Astrocyte of the cerebellum (primary cell): ENCODE measurements around the gene ZNF664.

ENCODE experiments used
- DNase-seq: peaks from one replicate; pipeline ENCODE4 v3.0.0-alpha.2; 2011; ENCODE audit warnings: low read depth
- H3K4me3 ChIP-seq: 2 replicates; pipeline ENCODE4 v1.5.1; 2011; ENCODE audit warnings: mild to moderate bottlenecking, low read depth, low read length, moderate library complexity
- in situ Hi-C: cut with HindIII; loops from 2 replicates; pipeline ENCODE4 v1.10.0; 2017; ENCODE audit warnings: low sequenced_read_pairs
- TF ChIP-seq, protein P1 (sequence below): IDR thresholded peaks from 2 replicates; pipeline ENCODE4 v1.5.1; 2012; ENCODE audit warnings: low read length, low read depth, moderate library complexity, mild to moderate bottlenecking; ENCODE audit errors: missing control alignments

The ZNF664 gene

DNA sequence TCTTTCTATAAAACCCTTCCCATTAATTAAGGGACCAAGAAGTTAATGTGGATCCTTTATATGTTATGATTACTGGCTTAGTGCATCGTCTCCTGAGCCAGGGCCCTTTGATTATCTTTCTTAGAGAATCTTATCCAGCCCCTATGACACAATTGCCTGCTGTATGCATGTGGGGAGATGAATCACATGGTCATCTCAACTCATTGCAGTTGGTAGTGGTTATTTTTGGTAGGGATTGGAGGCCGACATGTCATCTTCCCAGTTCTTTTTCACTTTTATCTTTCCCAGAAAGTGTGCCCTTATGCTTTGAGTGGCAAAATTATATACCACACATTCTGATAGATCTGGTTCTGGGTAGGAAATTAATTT is 26.0 kb downstream of the ZNF664 start:
- TF ChIP-seq, protein P1, sequence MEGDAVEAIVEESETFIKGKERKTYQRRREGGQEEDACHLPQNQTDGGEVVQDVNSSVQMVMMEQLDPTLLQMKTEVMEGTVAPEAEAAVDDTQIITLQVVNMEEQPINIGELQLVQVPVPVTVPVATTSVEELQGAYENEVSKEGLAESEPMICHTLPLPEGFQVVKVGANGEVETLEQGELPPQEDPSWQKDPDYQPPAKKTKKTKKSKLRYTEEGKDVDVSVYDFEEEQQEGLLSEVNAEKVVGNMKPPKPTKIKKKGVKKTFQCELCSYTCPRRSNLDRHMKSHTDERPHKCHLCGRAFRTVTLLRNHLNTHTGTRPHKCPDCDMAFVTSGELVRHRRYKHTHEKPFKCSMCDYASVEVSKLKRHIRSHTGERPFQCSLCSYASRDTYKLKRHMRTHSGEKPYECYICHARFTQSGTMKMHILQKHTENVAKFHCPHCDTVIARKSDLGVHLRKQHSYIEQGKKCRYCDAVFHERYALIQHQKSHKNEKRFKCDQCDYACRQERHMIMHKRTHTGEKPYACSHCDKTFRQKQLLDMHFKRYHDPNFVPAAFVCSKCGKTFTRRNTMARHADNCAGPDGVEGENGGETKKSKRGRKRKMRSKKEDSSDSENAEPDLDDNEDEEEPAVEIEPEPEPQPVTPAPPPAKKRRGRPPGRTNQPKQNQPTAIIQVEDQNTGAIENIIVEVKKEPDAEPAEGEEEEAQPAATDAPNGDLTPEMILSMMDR: no peak
- H3K4me3 ChIP-seq: no peak overlapping the region
- in situ Hi-C loops: loop anchor here (25.0 kb wide), 1 partner anchor 337 kb away; the partner anchor contains the start of gene TCTN2
- DNase-seq: no peak

DNA sequence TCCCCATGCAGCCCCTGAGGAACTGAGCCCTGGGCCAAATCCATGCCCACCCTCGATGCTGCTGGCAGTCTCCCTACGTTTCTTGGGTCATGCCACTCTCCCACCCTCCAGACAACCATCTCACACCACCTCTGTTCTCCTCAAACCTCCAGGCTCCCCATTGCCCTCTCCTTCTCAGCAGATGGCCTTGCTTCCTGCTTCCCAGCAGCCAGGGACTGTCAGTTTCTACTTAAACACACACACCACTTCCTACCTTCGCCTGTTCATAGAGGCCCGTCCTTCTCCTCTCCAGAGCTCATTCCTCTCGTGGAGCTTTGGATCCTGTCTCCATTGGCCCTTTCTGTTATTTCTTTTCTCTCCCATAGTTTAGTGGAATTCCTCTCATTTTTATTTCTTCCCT is 27.1 kb downstream of the ZNF664 start:
- no peak overlapping the region for H3K4me3 ChIP-seq
- TF ChIP-seq, protein P1: no peak
- no peak for DNase-seq
- in situ Hi-C loops: no loop called here

DNA sequence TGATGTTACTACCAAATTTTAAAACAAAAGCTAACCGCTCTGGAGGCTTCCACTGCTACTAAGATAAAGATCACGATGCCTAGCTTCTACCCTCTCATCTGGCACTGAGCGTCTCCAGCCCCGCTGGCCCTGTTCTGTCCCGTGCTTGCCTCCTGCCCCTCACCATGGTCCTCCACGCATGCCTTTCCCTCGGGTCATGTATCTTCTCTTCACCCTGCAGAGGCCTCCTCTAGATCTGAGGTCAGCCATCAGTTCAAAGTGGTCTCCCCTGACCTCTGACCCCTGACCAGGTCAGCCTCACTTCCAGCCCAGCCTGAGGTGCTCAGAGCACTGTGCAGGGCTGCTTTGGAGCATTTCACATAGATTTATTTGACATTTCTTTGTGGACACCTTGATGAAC is 28.3 kb downstream of the ZNF664 start:
- in situ Hi-C loops: no loop called here
- no peak overlapping the region for H3K4me3 ChIP-seq
- DNase-seq: no peak
- TF ChIP-seq, protein P1: no peak

DNA sequence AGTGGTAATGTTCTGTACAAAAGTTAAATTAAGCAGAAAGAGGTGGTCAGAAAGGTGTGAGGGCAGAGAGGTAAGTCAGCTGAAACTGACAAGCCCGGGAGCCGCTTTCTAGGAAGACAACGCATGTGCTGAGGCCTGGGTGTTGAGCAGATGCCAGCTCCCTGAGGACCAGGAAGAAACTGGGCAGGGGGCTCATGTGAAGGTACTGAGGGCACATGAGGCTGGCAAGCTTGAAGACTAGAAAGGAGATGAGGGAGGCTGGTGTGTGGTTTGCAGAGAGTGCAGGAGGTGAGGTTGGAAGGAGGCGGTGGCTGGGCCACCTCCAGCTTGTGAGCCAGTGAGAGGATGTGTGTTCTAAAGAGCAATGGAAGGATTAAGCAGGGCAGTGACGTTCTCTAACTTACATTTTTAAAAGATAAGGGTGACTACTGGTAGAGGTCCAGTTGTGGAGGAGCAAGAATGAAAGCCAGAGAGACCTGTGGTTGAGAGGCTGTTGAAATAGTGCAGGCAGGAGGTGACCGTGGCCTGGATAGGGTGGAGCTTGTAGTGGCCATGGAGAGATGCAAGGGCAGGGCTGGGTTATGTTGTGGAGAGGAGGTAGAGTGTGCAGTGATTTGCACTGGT is 29.1 kb downstream of the ZNF664 start:
- no peak for DNase-seq
- no peak overlapping the region for H3K4me3 ChIP-seq
- TF ChIP-seq, protein P1: no peak
- in situ Hi-C loops: no loop called here

GRCh38 chr12:124002654-124003053 is 29.6 kb downstream of the ZNF664 start:
- in situ Hi-C loops: no loop called here
- no peak for DNase-seq

GRCh38 chr12:124004233-124004875 is 31.3 kb downstream of the ZNF664 start:
- DNase-seq: no peak
- TF ChIP-seq, protein P1: no peak
- in situ Hi-C loops: no loop called here
- H3K4me3 ChIP-seq: no peak overlapping the region

More at GRCh38 chr12:124002654-124003053, 29.6 kb downstream of the ZNF664 start:
- TF ChIP-seq, protein P1: no peak
- H3K4me3 ChIP-seq: no peak overlapping the region
